KBM-7 (cell line): ENCODE data around the gene LMAN1L.

Source experiments
- DNase-seq: peaks from one replicate; pipeline ENCODE4 v3.0.0-alpha.2; 2015
- in situ Hi-C: fragments of 300-500 bp; cut with MboI; formaldehyde crosslinking; loops from 2 replicates; pipeline ENCODE4 v1.14.3; 2020; ENCODE audit warnings: low sequenced_read_pairs, low pct_unique_long_range_greater_than_20kb, mixed read lengths

LMAN1L gene

DNA sequence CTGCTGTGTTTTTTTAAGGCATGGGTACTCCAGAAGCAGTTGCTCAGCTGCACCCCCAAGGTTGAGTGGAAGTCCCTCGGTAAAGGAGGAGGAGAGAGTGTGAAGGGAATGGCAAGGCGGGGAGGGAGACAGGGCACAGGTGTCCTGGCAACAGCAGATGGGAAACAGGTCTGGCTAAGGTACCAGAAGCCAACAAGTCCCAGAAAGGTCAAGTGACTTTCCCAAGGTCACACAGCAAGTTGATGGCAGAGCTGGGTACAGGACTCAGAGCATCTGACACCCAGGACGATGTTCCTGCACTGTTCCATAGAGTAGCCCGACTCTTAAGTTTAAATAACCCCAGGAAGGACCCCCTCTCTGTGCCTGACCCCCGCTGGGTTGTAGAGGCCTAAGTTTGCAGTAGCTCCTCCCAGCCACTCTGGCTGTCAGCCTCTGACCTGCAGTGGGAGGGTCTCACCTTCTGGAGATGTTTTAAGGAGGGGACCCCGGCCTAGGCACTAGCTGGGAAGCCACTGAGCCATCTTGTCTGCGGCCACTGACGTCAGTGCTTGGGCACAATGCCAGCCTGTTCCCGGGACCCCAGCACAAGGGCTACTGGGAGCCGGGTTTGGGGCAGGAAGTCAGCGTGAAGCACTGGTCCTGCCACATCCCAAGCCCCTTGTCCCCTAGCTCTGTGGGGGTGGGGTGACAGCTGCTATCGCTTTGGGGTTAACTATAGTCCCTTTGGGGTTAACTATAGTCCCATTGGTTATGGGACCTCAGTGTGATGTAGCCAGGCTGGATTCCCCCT, 20.2 kb upstream of the LMAN1L start:
- in situ Hi-C loops = no loop called here
- no peak for DNase-seq

DNA sequence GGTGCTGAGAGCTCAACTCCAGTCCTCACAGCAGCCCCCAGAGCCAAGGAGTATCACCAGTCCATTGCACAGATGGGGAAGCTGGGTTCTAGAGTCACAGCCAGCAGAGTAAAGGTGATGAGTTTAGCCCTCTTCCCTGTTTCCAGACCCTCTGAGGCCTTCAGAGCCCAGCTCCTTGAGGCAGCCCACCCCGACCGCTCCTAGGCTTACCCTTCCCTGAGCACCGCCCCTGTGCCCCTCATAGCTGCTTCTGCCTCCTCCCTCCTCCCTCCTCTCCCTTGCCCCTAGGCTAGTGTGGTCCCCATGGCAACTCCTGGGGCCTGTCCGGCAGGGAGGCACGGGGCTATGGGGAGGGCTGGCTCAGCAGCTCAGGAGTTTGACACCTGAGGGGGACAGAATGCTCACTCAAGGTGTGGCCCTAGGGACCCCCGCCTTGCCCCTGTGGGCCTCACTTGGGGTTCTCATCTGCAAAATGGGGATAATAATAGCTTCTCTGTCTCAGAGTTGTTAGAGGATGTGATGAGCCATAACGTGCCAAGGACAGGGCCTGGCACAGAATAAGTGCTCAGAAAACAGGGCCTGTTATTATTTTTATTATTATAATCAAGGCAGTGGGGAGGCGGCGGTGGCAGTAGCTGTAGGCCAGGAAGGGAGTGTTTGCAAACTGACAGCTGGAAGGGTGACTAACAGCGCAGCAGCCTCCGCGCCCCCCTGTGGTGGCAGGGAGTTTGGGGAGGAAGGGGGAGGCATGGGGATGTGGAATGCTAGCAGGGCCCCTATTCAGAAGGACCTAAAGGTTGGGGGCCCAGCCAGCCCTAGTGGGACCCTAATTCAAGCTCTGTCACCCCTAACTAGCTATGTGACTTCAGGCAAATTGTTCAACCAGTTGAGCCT, 19.3 kb upstream of the LMAN1L start:
- DNase-seq = peak; percentile 64
- in situ Hi-C loops = no loop called here

DNA sequence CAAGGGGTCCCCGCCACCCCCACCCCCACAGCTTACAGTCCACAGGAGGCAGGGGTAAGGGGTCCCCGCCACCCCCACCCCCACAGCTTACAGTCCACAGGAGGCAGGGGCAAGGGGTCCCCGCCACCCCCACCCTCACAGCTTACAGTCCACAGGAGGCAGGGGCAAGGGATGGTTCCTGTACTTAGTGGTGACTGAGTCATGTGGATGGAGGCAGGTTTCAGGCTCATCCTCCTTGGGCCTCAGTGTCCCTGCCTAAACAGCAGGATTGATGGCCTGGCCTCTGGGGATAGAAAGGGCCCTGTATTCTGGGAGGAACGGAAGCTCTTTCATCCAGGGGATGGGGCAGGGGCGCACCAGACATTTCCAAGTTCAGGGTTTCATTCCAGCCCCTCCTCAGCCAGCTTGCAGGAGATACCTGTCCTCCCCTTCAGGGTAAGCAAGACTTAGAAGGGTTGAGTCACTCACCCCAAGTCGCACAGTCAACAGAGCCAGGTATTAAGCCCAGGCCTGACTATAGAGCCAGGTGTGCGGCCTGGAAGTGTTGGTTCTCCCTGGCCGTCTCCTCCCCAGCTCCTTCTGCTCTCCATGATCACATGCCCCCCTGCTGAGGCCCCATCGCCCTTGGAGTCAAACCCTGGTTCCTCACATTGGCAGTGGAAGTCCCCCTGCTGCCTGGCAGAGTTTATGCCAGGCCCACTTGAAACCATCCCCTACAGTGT, 18.2 kb upstream of the LMAN1L start:
- DNase-seq = no peak
- in situ Hi-C loops = no loop called here

DNA sequence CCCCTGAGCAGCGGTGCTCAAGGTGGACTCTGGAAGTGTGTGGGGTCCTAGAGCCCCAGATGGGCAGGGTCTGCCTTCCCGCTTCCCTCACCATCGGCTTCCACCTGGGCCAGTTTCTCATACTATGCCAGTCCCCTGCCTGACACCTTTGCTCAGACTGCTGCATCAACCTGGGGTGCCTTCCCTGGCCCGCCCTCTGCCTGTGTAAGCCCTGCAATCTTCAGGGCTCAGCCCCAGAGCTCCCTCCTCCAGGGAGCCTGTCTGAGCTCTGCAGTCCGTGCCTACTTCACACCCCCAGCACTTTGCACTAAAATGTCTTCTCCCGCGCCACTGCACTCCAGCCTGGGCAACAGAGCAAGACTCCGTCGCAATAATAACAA, 17.7 kb upstream of the LMAN1L start:
- in situ Hi-C loops = no loop called here
- no peak for DNase-seq

DNA sequence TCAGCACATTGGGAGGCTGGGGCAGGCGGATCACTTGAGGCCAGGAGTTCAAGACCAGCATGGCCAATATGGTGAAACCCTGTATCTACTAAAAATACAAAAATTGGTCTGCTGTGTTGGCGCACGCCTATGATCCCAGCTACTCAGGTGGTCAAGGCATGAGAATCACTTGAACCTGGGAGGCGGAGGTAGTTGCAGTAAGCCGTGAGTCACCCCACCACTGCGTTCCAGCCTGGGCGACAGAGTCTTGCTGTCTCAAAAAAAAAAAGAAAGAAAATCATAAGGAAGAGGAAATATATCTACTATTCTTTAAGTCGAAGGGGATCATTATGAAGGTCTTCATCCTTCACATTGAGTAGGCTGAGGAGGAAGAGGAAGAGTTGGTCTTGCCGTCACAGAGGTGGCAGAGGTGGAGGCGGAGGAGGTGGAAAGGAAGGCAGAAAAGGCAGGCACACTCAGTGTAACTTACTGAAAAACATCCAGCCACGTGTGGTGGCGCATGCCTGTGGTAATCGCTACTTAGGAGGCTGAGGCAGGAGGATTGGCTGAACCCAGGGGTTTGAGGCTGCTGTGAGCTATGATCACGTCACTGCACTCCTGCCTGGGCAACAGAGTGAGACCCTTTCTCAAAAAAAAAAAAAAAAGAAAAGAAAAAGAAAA, 16.5 kb upstream of the LMAN1L start:
- in situ Hi-C loops = no loop called here
- DNase-seq = no peak

DNA sequence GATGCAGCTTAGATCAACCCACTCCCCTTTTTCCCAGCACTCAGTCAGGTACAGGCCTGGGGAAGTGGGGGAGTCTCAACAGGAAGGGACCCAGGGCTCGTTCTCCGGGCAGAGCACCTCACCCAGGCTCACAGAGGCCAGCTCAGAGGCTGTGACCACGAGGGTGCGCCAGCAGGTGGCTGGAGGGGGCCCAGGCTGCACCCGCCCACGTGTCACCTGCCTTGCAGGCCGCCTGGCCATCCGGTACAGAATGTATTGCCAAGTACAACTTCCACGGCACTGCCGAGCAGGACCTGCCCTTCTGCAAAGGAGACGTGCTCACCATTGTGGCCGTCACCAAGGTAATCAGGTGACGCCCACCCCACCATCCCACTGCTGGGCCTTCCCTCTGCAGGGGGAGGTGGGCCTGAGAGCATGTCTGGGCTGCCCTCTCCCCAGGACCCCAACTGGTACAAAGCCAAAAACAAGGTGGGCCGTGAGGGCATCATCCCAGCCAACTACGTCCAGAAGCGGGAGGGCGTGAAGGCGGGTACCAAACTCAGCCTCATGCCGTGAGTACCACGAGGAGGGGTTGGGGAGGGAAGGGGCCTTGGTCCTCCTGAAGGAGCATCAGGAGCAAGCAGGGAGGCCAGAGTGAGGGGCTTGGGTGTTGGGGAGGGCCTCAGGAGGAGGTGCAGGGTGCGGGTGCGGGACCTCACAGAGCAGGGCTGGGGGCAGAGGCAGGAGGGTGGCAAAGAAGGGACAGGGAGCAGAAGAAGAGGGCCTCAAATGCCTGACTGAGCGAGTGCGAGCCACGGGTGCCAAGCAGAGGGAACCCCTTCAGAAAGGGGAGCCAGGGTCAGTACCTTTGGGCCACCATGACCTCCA, 14.0 kb upstream of the LMAN1L start:
- in situ Hi-C loops = no loop called here
- DNase-seq = no peak

DNA sequence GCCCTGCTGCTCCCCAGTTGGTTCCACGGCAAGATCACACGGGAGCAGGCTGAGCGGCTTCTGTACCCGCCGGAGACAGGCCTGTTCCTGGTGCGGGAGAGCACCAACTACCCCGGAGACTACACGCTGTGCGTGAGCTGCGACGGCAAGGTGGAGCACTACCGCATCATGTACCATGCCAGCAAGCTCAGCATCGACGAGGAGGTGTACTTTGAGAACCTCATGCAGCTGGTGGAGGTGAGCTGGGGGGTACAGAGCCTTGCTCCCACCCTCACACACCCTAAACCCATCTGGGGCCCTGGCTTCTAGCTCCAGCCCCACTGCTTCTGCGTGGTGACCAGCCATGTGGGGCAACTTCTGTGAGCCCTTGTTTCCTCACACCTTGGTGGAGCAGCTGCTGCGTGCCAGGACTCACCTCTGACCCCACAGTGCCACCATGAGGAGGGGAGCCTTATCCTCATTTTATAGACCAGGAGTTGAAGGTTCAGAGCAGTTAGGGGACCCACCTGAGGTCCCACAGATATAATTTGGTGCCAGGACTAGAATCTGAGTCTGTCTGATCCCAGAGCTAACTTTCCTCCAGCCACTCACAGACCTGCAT, 13.3 kb upstream of the LMAN1L start:
- peak; percentile 55 for DNase-seq
- in situ Hi-C loops = no loop called here

DNA sequence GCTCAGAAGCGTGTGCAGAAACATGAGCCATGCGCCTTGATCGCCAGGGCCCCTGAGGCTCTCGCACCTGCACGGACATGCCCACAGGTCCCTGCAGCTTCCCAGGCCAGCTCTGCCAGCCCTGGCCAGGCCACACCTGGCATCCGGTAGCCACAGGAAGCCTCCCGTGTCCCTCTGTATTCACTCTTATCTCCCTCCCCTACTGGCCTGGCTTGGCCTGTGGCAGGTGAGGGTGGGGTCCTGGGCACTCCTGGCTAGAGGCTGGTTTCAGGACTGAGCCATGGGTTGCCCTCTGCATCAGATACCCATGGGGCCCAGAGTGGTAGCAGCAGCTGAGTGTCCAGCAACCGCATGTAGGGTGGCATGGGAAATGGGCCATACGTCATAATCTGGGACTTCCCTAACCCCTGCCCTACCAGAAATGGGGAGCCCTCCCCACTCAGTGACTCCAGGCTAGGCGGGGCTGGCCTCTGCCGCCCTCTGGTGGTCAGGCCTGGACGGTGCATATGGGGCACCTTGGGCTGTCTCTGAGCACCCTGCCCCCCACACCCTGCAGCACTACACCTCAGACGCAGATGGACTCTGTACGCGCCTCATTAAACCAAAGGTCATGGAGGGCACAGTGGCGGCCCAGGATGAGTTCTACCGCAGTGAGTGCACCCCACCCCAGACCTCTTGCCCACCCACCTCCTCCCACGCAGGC, 12.6 kb upstream of the LMAN1L start:
- peak; percentile 96 for DNase-seq
- in situ Hi-C loops = loop anchor here (25.0 kb wide), 1 partner anchor 512 kb away; no protein-coding TSS in a partner anchor

DNA sequence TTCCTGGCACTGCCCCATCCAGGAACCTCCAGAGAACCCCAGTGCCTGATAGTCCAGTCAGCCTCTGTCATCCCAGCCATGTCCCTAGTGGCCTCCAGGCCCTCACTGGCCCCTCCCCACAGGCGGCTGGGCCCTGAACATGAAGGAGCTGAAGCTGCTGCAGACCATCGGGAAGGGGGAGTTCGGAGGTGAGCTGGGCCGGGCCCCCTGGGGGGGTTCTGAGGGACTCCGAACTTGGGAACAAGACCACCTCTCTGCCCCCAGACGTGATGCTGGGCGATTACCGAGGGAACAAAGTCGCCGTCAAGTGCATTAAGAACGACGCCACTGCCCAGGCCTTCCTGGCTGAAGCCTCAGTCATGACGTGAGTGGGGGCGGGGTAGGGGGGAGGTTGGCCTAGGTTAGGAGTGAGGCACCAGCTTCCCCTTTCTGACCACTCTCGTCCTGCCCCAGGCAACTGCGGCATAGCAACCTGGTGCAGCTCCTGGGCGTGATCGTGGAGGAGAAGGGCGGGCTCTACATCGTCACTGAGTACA, 12.0 kb upstream of the LMAN1L start:
- in situ Hi-C loops = loop anchor here (25.0 kb wide), 1 partner anchor 512 kb away; no protein-coding TSS in a partner anchor

DNA sequence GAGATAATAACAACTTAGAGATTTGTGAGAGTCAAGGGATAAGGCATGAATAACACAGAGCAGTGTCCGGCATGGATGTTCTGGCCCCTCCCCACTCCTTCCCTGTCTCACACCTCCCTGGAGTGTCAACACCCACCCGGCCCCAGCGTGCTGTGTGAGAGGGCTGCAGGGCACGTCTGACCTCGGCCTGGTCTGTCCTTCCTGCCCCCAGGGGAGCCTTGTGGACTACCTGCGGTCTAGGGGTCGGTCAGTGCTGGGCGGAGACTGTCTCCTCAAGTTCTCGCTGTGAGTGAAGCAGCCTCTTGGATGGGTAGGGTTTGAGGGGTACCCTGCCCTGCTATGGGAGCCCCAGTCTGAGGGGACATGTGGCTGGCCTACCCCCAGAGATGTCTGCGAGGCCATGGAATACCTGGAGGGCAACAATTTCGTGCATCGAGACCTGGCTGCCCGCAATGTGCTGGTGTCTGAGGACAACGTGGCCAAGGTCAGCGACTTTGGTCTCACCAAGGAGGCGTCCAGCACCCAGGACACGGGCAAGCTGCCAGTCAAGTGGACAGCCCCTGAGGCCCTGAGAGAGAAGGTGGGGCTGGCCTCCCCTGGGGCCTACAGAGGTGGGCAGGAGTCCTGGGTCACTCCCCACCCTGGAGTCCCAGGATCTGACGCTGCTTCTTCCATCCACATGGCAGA, 11.2 kb upstream of the LMAN1L start:
- in situ Hi-C loops = loop anchor here (25.0 kb wide), 1 partner anchor 511 kb away; no protein-coding TSS in a partner anchor

More for the DNA sequence above, 12.0 kb upstream of the LMAN1L start:
- DNase-seq = no peak

DNA sequence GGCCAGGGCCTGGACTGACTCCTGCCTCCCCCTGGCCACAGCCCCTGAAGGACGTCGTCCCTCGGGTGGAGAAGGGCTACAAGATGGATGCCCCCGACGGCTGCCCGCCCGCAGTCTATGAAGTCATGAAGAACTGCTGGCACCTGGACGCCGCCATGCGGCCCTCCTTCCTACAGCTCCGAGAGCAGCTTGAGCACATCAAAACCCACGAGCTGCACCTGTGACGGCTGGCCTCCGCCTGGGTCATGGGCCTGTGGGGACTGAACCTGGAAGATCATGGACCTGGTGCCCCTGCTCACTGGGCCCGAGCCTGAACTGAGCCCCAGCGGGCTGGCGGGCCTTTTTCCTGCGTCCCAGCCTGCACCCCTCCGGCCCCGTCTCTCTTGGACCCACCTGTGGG, 10.3 kb upstream of the LMAN1L start:
- in situ Hi-C loops = loop anchor here (25.0 kb wide), 1 partner anchor 510 kb away; no protein-coding TSS in a partner anchor
- DNase-seq = no peak

More for the DNA sequence above, 11.2 kb upstream of the LMAN1L start:
- DNase-seq = no peak

DNA sequence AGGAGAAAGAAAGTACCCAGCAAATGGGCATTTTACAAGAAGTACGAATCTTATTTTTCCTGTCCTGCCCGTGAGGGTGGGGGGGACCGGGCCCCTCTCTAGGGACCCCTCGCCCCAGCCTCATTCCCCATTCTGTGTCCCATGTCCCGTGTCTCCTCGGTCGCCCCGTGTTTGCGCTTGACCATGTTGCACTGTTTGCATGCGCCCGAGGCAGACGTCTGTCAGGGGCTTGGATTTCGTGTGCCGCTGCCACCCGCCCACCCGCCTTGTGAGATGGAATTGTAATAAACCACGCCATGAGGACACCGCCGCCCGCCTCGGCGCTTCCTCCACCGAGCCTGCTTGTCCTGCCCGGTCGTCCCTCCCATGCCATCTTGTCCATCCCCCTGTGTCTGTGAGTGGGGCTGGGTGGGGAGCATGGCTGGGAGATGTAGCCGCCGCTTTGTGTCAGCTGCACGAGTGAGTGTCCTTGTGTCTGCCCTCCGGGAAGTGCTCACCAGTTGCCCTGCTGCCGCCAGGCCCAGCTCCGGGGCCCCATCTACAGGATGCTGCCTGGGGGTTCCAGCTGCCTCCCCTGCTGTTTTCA, 9.7 kb upstream of the LMAN1L start:
- in situ Hi-C loops = loop anchor here (25.0 kb wide), 1 partner anchor 509 kb away; no protein-coding TSS in a partner anchor
- DNase-seq = no peak

DNA sequence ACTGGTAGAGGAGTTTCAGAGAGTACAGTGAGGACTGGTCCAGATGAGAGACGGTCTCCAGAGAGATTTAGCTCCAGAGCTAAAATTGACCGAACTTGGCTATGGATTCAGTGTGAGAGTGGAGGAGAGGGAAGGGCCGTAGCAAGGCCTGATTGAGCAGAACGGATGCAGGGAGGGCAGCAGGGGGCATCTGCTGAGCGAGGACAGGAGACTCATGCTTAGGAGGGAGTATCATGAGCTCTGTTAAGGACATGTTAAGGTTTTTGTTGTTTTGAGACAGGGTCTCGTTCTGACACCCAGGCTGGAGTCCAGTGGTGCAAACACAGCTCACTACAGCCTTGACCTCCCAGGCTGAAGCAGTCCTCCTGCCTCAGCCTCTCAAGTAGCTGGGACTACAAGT, 7.7 kb upstream of the LMAN1L start:
- in situ Hi-C loops = loop anchor here (25.0 kb wide), 1 partner anchor 507 kb away; no protein-coding TSS in a partner anchor
- no peak for DNase-seq

DNA sequence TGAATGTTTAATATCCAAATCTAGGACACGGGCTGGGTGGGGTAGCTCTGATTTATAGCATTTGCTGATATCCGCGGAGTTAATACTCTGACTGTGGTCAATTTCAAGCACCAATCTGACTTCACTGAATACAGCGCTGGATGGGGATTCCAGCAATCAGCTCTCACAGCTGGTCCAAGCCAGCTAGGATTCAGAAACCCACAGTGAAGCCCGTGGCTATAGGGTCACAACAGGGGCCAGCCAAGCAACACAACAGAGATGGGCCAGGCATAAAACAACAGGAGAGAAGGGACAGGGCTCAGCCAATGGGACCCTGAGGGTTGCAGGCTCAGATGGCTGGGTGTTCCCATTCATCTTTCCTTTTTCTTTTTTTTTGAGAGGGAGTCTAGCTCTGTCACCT, 5.4 kb upstream of the LMAN1L start:
- in situ Hi-C loops = loop anchor here (25.0 kb wide), 1 partner anchor 505 kb away; no protein-coding TSS in a partner anchor
- no peak for DNase-seq

DNA sequence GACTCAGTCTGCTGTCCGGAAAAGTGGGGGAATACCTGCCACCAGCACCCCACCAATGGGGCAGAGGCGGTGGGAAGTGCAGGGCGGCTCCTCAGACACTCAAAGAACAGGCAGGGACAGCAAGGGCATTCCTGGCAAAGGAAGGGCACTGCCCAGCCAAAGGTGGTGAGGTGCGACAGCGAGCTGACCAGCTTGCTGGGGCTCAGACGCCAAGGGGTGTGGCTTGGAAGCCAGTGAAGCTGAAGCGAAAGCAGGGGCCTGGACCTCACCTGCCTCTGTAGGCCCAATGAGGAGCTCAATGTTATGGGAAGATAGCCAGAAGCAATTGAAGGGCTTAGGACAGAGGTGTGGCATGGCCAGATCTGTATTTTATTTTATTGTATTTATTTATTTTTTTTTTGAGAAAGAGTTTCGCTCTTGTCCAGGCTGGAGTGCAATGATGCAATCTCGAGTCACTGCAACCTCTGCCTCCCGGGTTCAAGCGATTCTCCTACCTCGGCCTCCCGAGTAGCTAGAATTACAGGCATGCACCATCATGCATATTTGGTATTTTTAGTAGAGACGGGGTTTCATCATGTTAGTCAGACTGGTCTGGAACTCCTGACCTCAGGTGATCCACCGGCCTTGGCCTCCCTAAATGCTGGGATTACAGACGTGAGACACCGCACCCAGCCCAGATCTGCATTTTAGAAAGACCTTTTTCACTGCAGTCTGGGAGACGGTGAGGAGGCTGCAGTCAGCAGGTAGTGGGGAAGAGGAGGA, 4.4 kb upstream of the LMAN1L start:
- in situ Hi-C loops = loop anchor here (25.0 kb wide), 1 partner anchor 504 kb away; no protein-coding TSS in a partner anchor
- no peak for DNase-seq
